Mesenteric fat pad (tissue), 1 donor: ENCODE data around the gene PYDC1. TPM values are rescaled to one million over a fixed set of nuclear protein-coding genes. Genes with fewer than 3 reads are reported as not detected.
"Not testable (repeated sequence)": the region's sequence is repeated elsewhere in the genome, so short reads cannot be mapped to it uniquely, and the experiment has no call there.

ENCODE experiments used
- DNase-seq: peaks from one replicate; pipeline ENCODE4 v3.0.0-alpha.2; 2020; ENCODE audit warnings: low spot score
- long read RNA-seq: library from polyadenylated mRNA; unstranded; transcript quantifications from one replicate; pipeline ENCODE4 v2.0.0, GENCODE V29; 2020
- total RNA-seq: library from RNA; stranded (reverse); fragmentation: NEBNext Ultra II Directional; extraction: Animal tissue kit (Norgen Biotek cat#: 25700); gene quantifications from one replicate; pipeline ENCODE4 v1.2.1, GENCODE V29; 2021
- donor health status: DM: yes; HTN: yes; CAD: no.

Gene PYDC1
- not detected for total RNA-seq
- long read RNA-seq: 0 reads

DNA sequence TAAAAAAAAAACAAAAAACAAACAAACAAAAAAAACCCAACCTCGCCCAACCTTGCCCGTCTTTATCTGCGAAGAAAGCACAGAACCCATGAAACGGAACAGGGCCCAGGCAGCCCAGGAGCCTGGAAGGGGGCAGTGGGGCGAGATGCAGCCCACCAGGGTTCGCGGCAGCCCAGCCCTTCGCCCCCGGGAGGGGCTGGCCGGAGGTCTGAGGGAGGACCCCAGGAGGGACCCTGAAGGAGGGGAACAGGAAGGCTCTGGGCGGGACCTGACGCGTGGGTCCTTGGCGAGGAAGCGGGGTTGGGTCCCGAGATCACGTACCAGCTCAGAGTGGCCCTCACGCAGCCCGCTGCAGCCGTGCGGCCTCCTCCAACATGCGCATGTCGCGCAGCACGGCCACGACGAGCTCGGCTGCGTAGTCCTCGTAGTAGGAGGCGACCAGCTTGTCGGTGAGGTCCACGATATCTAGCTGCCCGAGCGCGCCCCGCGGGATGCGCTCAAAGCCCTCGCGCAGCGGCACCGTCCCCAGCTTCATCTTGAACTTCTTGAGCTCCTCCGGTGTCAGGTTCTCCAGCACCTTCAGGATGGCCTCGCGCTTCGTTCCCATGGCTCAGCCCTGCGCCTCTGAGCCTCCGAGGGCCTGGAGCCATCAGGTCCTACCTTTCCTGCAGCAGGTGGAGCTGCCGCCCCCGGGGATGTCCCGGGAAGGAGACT lies at the start of gene PYDC1:
PYDC1 (minus strand) TSS at position 714 of the 714 bp plus-strand sequence; CDS start at position 607, 107 bp downstream.
- no peak for DNase-seq

DNA sequence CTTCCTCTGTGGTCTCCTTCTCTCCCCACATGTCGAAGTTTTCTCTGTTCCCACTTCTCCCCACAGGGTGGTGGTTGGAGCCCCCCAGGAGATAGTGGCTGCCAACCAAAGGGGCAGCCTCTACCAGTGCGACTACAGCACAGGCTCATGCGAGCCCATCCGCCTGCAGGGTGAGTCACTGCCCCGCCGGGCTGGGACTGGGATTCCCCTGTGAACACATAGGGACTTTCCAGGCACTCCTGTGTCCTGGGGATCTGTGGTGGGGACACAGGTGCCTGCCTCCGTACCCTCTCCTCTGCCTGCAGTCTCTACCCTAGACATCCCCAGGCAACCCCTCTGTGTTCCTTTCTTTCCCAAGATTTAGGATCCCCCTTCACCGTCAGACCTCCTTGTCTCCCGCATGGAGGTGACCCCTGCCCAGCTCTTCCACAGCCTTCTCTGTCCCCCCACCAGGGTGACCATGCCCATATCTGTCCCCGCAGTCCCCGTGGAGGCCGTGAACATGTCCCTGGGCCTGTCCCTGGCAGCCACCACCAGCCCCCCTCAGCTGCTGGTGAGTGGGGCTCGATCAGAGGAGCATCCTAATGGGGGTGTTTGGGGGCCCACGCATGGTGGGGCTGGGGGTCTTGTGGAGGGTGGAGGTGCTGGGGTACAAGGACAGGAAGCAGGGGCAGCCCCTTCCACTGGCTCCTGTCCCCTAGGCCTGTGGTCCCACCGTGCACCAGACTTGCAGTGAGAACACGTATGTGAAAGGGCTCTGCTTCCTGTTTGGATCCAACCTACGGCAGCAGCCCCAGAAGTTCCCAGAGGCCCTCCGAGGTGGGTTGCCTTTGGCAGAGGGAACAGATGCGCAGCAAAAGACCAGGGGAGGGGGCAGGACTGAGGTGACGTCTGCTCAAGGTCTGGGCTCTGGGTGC lies 48.7 kb upstream of the PYDC1 start:
- peak; percentile 75 for DNase-seq

DNA sequence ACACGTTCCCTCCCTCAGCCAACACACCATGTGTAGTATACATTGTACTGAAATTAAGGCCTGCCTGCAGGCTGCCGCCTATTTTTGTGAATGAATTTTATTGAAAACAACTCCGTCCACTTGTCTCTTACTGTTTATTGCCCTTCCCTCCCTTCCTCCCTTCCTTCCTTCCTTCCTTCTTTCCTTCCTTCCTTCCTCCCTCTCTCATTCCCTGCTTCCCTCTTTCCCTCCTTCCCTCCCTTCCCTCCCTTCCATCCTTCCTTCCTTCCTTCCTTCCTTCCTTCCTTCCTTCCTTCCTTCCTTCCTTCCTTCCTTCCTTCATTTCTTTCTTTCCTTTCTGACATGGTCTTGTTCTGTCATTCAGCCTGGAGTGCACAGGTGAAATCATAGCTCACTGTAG lies 45.1 kb upstream of the PYDC1 start:
- no peak for DNase-seq

DNA sequence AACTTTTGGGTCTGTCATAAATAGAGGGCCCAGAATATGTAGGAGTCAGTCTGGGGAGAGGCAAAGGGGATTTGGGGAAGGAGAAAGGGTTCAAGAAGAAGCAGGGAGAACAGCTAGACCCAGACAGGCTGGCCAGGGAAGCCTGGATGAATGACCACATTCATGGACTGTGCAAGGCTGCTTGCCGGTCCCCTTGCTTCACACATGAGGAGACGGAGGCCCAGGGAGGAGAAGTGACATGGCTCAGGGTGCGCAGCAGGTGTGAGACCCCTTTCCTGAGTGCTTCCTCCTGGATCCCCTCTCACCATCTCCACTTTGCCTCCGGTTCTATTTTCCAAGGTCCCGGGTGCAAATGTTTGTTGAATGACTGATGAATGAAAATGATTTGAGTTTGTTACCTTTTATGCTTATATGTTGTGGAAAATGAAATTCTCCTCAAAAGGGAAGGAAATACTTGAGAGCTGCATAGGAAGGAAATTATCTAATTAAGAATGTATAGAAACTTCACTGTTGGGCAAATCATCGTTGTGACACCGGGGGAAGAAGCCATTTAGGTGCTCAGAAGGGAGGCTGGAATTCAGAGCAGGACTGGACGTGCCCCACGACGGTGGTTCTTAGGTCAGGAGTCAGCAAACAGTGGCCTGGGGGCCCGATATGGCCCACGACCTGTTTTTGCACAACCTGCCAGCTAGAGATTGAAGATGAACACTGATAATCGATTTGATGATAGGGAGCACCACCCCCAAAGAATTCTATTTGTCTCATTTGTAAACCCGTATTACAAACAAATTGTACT lies 43.4 kb upstream of the PYDC1 start:
- DNase-seq: peak; percentile 72

DNA sequence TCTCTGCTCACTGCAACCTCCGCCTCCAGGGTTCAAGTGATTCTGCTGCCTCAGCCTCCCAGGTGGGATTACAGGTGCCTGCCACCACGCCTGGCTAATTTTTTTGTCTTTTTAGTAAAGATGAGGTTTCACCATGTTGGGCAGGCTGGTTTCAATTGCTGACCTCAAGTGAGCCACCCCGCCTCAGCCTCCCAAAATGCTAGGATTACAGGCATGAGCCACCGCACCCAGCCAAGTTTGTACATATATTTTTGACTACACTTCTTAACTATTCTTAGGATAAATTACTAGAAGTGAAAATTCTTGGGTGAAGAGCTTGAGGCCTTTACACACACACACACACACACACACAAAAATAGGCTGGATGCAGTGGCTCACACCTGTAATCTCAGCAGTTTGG lies 41.4 kb upstream of the PYDC1 start:
- DNase-seq: peak; percentile 37

DNA sequence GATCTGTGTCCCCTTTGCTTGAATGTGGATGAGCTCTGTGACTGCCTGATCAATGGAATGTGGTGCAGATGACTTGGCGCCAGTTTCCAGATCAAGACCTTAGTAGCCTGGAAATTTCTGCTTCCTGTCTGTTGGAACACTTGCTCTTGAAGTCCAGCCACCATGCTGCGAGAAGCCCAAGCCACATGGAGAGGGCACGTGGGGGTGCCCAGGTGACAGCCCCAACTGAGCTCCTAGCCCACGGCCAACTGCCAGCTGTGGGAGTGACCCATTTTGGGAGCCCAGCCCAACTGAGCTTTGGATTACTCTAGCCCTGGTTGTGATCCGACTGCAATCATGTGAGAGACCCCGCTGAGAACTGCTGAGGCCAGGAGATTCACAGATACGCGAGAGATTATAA lies 39.5 kb upstream of the PYDC1 start:
- no peak for DNase-seq

DNA sequence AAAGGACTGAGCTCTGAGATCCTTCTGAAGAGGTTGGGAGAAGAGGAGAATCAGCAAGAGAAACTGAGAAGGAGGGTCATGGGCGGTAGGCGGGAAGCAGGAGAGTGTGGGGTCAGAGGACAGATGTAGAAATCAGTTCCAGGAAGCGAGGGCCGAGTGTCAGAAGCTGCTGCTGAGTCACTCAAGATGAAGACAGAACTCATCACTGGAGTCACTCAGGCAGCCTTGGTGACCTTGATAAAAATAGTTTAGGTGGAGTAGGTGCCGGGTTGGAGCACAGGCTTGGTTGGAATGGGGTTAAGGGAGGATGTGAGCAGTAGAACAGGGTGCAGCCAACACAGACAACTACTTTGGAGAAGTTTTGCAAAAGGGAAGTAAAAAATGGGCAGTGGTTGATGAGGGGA lies 36.7 kb upstream of the PYDC1 start:
- no peak for DNase-seq

DNA sequence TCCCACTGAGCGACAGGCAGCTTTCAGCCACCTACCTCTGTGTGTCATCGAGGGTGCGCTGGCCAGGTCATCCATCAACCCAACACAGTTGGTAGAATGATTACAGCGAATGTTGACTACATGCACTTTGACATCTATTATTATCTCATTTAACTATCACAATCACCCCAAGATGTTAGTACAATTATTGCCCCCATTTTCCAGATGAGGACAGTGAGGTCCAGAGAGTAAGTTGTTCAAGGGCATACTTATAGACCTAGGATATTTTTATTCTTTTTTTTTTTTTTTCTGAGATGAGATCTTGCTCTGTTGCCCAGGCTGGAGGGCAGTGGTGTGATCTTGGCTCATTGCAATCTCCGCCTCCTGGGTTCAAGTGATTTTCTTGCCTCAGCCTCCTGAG lies 34.5 kb upstream of the PYDC1 start:
- DNase-seq: no peak

DNA sequence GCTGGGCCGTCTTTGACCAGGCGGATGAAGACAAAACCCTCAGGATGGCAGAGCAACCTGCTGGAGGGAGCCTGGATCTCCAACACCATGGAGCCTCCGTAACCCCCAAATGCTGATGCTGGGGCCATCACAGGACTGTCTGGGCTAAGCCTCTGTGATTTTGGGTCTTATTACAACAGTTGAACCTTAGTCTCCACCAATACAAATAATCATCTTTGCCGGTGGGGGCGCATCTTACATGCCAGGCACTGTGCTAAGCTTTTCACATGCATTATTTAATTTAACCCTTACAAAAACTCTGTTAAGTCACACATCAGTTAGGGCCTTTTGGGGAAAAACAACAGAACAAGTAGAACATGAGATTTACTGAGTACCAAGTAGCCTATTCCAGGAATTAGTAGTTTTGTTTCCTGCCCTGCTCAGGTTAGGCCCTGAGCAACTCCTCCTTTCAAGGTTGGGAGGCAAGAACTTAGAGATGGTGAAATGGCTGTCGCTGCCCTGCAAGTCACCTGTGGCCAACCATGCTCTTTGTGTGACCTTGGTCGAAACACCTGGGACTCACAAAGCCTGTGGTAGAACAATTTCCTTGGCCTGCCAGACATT lies 33.9 kb upstream of the PYDC1 start:
- no peak for DNase-seq

DNA sequence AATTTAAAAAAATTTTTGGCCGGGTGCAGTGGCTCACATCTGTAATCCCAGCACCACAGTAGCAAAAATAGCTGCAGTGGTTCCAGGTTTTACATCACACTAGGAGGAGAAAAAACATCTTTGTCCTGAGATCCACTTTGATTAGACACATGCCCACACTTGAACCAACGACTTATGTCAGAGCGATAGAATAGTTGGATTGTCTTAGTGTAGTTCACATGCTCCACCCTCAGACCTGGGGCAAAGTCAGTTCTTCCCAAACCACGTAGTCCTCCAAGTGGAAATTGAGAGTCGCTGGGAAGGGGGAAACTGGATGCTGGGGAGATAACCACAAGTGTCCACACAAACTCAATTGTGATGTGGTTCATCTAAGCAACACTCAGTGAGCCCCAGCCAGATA lies 31.4 kb upstream of the PYDC1 start:
- DNase-seq: no peak

DNA sequence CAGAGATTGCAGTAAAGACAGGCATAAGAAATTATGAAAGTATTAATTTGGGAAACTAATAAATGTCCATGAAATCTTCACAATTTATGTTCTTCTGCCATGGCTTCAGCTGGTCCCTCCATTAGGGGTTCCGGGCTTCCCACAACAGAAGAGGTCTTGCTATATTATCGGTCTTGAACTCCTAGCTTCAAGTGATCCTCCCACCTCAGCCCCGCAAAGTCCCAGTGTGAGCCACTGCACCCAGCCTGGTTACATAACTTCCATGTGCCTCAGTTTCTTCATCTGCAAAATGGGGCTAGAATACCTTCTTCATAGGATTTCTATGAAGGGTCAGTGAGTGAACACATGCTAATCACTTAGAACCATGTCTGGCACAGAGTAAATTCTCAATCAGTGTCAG lies 29.4 kb upstream of the PYDC1 start:
- no peak for DNase-seq

DNA sequence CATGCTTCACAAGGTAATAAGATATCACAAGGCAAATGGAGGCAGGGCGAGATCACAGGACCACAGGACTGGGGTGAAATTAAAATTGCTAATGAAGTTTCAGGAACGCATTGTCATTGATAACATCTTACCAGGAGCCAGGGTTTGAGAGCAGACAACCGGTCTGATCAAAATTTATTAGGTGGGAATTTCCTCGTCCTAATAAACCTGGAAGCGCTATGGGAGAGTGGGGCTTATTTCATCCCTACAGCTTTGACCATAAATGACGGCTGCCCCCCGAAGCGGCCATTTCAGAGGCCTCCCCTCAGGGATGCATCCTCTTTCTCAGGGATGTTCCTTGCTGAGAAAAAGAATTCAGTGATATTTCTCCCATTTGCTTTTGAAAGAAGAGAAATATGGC lies 28.7 kb upstream of the PYDC1 start:
- DNase-seq: not testable (repeated sequence)

DNA sequence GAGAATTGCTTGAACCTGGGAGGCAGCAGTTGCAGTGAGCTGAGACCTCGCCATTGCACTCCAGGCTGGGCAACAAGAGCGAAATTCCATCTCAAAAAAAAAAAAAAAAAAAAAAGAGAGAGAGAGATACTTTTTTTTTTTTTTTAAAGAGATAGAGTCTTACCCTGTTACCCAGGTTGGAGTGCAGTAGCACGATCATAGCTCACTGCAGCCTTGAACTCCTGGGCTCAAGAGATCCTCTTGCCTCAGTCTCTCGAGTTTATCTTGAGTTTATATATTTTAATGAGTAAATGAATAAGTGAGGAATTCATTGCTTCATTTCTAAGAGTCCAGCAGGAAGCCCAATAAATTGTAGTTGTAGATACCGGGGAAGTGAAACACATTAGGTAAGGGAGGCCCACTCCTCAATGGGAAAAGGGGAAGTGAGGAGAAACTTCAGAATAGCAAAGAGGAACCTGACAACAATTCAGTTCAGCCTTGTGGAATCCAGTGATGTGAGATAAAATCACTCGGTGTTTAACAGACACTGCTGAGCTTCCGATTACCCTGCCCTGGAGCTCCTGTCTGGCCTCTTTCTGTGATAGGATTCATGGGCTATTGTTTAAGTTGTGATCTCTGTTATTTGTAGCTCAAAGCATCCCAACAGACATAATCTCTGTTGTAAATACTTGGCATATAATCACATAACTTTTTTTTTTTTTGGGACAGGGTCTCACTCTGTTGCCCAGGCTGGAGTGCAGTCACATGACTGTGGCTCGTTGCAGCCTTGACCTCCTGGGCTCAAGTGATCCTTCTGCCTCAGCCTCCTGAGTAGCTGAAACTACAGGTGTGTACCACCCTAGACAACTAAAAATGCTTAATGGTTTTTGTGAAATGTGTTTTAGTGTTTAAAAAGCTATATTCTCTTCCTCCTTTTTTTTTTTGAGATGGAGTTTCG lies 27.1 kb upstream of the PYDC1 start:
- DNase-seq: no peak

DNA sequence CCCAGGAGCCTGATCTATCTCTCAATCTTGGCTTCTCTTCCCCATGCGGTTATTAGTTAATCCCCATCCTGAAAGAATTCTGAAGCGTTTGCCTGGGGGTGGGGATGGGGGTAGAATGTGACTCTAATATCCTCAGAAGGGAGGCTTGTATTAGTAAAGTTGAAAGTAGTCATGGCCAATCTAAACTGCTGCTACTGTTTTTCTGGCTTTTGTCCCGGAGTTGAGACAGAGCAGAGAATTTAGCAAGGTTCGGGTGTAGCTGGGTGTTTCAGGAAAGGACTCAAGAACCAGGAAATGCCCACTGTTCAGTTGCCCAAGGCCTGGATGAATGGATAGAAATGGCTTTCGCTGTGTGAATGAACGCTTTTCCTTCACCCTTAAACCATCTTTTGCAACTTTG lies 25.3 kb upstream of the PYDC1 start:
- DNase-seq: no peak

DNA sequence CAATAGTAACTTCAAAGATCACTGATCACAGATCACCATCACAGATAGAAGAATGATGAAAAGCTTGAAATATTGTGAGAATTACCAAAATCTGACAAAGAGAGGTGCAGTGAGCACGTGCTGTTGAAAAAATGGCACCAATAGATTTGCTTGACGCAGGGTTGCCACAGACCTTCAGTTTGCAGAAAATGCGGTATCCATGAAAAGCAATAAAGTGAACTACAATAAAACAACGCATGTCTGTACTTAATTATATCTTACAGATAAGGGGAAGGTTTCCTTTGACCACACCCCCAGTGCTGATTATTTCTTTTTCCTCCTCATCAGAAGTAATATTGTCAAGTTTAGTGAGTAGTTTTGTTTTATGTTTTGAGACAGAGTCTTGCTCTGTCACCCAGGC lies 21.1 kb upstream of the PYDC1 start:
- no peak for DNase-seq

DNA sequence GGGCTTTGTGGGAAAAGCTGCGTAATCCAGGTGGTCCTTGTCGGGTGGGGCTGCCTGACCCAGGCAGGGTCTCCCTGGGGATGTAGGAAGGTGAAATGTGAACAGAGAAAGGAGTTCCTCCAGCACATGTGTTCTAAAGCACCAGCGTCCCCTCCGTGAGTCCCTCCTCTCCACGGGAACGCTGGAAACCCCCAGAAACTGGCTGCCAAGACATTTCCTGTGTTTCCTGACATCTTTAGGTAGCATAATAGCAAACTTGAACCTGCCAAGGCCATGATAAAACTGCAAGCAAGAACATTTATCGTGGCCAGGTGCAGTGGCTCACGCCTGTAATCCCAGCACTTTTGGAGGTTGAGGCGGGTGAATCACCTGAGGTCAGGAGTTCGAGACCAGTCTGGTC lies 12.6 kb upstream of the PYDC1 start:
- DNase-seq: no peak

DNA sequence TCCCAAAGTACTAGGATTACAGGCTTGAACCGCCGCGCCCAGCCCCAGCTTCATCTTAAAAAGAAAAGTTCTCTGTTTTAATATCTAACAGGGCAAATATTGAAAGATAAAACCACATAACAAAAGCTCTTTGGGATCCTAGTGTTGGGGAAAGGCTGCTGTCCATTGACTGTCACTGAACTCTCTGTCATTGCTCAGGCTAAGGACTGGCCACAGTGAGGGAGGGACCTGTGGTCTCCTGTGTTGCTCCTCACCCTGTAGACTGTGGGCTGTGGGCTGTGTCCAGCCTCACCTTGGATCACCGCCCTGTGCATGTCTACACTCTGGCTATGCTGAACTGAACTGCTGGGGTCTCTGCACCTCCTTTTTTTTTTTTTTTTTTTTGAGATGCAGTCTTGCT lies 11.3 kb upstream of the PYDC1 start:
- DNase-seq: no peak

DNA sequence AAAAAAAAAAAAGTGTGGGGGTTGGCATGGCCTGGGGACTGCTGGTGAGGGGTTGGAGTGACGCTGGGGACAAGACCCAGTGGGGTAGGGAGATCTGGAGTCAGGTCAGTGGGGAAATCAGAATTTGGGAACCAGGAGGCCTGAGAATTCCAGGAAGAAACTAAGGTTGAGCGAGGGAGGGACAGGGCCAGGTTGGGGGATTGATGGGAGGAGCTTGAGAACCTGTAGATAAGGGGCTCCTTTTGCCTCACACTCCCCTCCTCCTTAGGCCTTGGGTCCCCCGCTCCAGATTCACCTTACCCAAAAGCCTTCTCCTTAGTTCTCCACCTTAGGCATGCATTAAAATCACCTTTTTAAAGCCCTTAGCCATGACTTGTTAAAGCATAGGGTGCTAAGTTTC lies 8.3 kb upstream of the PYDC1 start:
- DNase-seq: no peak

DNA sequence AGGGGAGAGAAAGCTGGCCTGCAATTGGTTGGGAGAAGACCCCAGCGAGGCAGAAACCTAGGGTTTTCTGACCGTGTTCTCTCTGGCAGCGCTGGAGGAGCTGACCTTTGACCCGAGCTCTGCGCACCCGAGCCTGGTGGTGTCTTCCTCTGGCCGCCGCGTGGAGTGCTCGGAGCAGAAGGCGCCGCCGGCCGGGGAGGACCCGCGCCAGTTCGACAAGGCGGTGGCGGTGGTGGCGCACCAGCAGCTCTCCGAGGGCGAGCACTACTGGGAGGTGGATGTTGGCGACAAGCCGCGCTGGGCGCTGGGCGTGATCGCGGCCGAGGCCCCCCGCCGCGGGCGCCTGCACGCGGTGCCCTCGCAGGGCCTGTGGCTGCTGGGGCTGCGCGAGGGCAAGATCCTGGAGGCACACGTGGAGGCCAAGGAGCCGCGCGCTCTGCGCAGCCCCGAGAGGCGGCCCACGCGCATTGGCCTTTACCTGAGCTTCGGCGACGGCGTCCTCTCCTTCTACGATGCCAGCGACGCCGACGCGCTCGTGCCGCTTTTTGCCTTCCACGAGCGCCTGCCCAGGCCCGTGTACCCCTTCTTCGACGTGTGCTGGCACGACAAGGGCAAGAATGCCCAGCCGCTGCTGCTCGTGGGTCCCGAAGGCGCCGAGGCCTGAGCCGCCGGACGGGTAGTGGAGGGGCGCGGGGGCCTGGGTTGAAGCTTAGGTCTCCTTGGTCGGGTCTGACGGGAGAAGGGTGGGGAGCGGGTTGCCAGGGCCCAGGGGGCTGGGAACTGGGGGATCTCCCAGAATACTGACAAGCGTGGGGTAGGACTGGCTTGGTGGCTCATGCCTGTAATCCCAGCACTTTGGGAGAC lies 7.4 kb upstream of the PYDC1 start:
- DNase-seq: no peak
